ENCODE data around the gene GDPD3.
"Not testable (repeated sequence)": the region's sequence is repeated elsewhere in the genome, so short reads cannot be mapped to it uniquely, and the experiment has no call there.

GDPD3 gene

GRCh38 chr16:30113031-30113710, at the start of gene GDPD3:
Gene GDPD3 (minus strand): TSS chr16:30113537. CDS start chr16:30113478, 59 bp downstream.
- DNase-seq: no peak

GRCh38 chr16:30157214-30157613, 43.9 kb upstream of the GDPD3 start:
- no peak for DNase-seq

GRCh38 chr16:30155188-30155587, 41.9 kb upstream of the GDPD3 start:
- DNase-seq: no peak

GRCh38 chr16:30152517-30152916, 39.2 kb upstream of the GDPD3 start:
- DNase-seq: no peak

- no peak for DNase-seq
Measured at GRCh38 chr16:30151091-30151490, 37.8 kb upstream of the GDPD3 start.

GRCh38 chr16:30149250-30149930, 36.1 kb upstream of the GDPD3 start:
- DNase-seq: no peak

- no peak for DNase-seq
Measured at GRCh38 chr16:30147843-30148510, 34.6 kb upstream of the GDPD3 start.

- DNase-seq: no peak
Measured at GRCh38 chr16:30145657-30146056, 32.3 kb upstream of the GDPD3 start.

- no peak for DNase-seq
Measured at GRCh38 chr16:30144917-30145316, 31.6 kb upstream of the GDPD3 start.

- DNase-seq: no peak
Measured at GRCh38 chr16:30144017-30144416, 30.7 kb upstream of the GDPD3 start.

GRCh38 chr16:30143347-30143702, 30.0 kb upstream of the GDPD3 start:
- no peak for DNase-seq

GRCh38 chr16:30142672-30143346, 29.5 kb upstream of the GDPD3 start:
- no peak for DNase-seq

GRCh38 chr16:30141750-30142149, 28.4 kb upstream of the GDPD3 start:
- no peak for DNase-seq

GRCh38 chr16:30139583-30140481, 26.5 kb upstream of the GDPD3 start:
- DNase-seq: no peak

GRCh38 chr16:30137897-30138296, 24.6 kb upstream of the GDPD3 start:
- DNase-seq: no peak

GRCh38 chr16:30136971-30137605, 23.8 kb upstream of the GDPD3 start:
- DNase-seq: no peak

- DNase-seq: no peak
Measured at GRCh38 chr16:30132591-30132990, 19.3 kb upstream of the GDPD3 start.

- no peak for DNase-seq
Measured at GRCh38 chr16:30131869-30132475, 18.6 kb upstream of the GDPD3 start.

- DNase-seq: no peak
Measured at GRCh38 chr16:30127993-30128392, 14.7 kb upstream of the GDPD3 start.

GRCh38 chr16:30125690-30126089, 12.4 kb upstream of the GDPD3 start:
- not testable (repeated sequence) for DNase-seq

GRCh38 chr16:30124985-30125379, 11.6 kb upstream of the GDPD3 start:
- no peak for DNase-seq
